ENCODE measurements around the gene SPRY4. TPM values are rescaled to one million over a fixed set of nuclear protein-coding genes. Genes with fewer than 3 reads are reported as not detected.
"Not testable (repeated sequence)": the region's sequence is repeated elsewhere in the genome, so short reads cannot be mapped to it uniquely, and the experiment has no call there.

The SPRY4 gene
- total RNA-seq, 1 experiment from 2014 or later = 46.8 TPM

DNA sequence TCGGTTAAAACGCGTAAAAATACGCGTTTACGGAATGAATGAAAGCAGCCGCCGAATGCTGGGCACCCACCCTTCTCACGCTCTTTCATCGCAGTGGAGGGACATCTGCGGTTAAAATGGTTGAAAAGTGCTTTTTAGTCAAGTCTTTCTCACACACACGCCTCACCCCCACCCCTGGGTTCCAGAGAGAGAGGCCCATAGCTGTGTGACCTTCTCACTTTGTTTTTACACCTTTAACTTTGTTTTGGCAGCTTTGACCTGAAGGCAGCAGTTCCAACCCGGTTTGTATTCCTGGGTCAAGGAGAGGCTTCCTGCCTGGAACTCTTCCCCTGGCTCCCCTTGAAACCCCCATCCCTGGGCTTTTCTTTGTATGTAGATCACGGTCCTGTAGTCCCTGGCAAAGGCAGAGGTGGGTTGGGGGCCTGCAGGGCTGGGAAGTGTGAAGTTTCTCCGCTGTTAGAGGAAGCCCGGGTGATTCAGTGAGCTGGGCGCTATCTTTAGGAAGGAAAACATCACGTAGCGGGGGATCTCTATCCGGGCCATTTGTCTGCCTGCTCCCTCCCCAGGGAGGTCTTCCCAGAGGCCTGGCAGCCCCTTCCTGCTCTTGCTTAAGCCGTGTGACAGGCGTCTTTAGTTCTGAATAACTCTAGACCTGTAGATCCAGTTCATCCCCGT is 29.6 kb downstream of the SPRY4 start:
- no peak for DNase-seq (ENCODE audit: low spot score)

DNA sequence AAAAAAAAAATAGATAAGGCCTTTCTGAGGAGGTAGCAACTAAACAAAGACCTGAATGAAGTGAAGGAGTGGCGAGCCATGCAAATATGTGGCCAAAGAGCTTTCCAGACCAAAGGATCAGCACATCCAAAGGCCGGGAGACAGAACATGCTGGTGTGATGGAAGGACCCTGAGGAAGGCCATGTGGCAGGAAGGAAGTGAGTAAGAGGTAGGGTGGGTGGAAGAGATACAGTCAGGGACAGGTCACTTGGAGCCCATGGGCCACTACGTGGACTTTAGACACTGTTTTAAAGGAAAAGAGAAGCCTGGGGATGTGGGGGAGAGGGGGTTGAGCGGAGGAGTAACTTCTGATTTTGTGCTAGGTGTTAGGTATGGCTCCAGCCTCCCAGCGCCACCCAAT is 31.3 kb downstream of the SPRY4 start:
- no peak for DNase-seq (ENCODE audit: low spot score)

DNA sequence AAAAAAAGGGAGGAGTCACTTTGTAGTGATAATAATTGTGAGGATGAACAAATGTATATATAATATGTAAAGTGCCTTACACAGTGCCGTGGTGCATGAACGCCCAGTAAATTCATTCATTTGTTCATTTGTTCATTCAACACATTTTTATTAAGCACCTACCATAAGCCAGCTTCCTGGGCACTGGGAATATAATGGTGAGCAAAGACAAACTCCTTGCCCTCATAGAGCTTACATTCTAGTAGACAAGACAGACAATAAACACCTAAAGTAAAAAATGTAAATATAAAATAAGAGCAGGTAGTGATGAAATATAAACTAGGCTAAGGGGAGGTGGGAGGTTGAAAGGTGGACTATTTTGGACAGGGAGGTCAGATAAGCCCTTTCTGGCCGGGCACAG is 32.0 kb downstream of the SPRY4 start:
- DNase-seq (ENCODE audit: low spot score) = no peak

DNA sequence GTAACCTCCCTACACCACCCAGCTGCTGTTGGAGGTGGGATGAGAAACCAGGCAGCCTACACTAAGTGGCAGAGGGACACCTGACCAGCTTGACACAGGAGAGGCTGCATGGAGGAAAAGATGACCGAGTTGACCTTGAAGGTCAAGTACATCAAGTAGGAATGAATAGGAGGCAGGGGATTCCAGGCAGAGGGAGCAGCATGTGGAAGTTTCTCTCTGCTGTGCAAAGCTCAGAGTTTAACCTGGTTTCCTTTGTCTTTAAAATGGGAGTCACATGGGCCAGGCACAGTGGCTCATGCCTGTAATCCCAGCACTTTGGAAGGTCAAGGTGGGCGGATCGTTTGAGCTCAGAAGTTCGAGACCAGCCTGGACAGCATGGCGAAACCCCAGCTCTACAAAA is 32.6 kb downstream of the SPRY4 start:
- no peak for DNase-seq (ENCODE audit: low spot score)

DNA sequence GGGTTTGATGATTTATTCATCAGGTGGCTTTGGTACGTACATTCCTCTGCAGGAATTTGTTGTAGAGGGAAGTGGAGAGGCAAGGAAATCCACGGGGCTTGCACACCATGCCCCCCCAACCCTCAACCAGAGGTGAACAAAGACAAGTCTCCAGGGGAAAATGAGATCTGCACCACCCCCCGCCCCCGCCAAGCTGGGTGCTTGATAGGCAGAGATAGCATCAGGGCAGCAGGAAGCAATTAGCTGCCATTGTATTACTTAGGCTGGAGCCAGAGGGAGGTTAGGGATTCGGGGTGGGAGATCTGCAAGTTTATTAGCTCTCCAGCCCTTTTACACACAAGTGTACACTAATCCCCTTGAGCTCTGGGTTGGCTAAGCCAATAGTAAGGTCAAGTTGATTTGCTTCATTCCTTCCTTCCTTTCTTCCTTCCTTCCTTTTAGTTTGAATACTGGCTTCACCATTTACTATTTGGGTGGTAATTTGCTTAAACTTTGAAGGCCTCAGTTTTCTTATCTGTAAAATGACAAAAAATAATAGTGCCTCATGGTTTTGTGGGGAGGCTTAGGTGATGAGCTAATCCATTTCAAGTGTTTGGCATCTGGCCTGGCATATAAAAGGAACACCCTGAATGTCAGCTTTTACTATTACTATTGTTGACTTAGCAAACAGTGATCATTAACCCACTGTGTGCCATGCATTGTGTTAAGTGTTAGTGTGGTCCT is 34.1 kb downstream of the SPRY4 start:
- DNase-seq (ENCODE audit: low spot score) = peak; percentile 55

DNA sequence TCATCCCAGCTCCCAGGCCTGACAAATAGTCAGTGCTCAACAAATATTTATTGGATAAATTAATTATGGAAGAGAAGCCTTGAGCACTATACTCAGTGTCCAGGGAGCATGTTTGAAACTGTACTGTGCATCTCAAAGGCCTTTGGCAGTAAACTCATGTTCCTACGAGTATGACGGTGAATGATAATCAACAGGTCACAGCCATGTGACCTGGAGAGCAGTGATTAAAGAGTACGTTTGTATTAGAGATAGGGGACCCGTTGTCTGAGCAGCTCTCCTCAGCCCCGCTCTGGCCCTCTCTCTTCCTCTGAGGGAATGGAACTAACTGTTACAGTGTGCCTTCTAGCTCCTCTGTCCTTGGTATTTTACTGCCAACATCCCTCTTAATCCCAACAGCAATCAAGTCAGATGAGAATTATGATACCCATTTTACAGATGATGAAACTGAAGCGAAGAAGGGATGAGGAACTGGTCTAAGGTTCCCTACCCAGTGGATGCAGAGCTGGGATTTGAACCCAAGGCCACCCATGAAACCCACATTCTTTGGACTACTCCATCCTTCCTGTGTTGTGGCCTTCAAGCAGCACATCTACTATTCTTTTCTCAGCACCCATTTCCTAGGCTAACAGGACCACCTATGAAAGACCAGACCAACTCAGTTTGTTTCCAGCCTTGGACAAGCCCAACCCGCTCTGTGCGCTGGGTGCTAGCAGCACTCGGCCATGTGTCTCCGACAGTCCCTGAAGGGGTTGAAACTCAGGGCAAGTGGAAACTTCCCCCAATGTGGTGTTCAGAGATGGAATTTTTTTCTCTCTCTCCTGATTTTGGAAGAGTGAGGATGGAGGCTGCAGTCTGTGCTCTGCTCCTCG is 34.9 kb downstream of the SPRY4 start:
- DNase-seq (ENCODE audit: low spot score) = no peak

DNA sequence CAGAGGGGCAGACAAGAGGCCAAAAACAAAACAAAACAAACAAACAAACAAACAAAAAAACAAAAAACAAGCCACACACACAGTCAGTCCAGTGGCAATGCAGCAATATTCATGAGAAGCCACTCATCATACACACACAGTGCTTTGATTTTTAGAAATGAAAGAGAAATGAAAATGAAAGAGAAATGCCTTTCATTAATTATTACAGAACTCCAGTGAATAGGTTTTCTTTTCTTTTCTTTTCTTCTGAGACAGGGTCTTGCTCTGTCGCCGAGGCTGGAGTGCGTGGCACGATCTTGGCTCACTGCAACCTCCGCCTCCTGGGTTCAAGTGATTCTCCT is 36.9 kb downstream of the SPRY4 start:
- no peak for DNase-seq (ENCODE audit: low spot score)

DNA sequence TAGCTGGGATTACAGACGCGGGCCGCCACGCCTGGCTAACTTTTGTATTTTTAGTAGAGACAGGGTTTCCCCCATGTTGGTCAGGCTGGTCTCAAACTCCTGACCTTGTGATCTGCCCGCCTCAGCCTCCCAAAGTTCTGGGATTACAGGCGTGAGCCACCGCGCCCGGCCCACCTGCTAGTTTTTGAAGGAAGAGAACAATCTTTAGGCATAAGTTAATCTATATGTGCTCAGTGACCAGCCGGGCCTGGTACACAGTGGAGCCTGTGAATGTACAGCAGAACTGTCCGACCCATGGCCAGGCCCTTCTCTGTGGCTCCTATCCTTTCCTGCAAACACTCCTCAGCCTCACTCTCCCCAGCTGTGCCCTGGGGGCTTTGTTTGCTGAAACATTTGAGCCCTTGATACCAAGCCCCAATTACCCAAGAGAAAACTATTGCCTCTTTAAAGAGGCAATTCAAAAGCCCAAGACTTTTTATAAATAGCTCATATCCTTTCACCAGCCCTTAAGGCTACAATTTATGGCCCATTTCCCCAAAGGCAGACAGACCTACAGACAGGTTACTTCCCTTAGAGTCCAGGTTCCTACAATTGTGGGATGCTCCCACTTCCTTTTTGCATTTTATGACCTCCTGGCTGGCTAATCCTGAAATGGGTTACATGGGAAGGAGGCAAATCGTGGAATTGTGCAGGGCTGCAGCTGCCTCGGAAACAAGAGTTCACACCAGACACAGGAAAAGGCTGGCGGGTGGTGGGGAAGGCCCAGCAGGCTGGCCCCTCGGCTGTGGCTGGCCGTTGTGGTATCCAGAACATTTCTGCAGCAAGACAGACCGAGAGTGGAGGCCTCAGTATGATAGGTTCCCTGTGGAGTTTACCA is 37.5 kb downstream of the SPRY4 start:
- no peak for DNase-seq (ENCODE audit: low spot score)

DNA sequence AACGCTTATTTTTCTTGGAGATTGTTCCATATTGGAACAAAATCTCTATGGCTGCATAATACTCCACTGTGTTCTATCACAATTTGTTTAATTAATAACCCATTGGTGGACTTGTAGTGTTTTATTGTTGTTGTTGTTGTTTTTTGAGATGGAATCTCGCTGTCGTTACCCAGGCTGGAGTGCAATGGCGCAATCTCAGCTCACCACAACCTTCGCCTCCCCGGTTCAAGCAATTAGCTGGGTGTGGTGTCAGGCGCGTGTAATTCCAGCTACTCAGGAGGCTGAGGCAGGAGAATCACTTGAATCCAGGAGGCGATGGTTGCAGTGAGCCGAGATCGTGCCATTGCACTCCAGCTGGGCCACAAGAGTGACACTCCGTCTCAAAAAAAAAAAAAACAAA is 38.7 kb downstream of the SPRY4 start:
- DNase-seq (ENCODE audit: low spot score) = no peak

DNA sequence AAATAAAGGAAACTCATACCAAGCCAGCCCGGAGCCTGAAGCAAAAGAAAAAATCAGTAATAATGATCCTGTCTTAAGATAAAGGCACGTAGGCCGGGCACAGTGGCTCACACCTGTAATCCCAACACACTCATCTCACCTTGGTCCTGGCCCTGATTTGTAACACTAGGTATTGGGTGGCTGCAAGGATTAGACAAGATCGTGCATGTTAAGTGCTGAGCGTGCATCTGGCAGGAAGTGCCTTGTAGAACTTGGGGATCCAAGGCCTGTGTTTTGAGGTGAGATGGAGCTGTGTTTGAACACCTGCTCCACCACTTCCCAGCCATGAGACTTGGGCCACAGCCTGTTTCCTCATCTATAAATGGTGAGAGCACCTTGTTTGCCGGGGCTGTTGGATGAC is 41.5 kb downstream of the SPRY4 start:
- no peak for DNase-seq (ENCODE audit: low spot score)

DNA sequence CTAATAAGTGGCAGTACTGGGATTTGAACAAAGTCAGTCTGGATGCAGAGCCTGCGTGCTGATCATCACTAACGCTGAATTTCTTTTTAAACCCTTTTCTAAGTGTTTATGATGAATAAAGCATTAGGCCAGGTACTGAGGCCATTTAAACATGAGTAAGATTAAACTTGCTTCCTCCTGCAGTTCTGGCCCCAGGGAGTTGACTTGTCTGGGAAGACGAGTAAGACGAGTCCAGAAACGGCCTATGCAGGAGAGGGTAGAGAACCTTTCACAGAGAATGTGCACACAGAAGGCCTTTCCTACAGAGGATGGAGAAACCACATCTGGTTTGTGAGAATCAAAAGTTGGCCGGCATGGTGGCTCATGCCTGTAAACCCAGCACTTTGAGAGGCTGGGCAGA is 42.9 kb downstream of the SPRY4 start:
- no peak for DNase-seq (ENCODE audit: low spot score)

DNA sequence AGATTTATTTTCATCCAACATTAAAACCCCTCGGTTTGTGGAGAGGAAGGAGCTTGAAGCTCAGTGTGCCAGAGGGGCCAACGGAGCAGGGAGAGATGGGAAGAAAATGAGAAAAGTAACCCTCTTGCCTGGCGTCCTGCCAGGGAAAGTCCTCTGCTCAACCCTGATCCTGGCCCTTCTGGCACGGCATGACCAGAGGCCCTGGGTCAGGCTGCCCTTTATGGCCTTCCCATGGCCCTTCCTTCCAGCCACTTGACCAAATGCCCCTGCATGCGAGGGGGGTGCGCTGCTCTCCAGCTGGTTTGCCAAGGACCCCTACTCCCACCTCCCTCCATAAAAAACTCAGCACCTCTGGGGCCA is 43.8 kb downstream of the SPRY4 start:
- no peak for DNase-seq (ENCODE audit: low spot score)

DNA sequence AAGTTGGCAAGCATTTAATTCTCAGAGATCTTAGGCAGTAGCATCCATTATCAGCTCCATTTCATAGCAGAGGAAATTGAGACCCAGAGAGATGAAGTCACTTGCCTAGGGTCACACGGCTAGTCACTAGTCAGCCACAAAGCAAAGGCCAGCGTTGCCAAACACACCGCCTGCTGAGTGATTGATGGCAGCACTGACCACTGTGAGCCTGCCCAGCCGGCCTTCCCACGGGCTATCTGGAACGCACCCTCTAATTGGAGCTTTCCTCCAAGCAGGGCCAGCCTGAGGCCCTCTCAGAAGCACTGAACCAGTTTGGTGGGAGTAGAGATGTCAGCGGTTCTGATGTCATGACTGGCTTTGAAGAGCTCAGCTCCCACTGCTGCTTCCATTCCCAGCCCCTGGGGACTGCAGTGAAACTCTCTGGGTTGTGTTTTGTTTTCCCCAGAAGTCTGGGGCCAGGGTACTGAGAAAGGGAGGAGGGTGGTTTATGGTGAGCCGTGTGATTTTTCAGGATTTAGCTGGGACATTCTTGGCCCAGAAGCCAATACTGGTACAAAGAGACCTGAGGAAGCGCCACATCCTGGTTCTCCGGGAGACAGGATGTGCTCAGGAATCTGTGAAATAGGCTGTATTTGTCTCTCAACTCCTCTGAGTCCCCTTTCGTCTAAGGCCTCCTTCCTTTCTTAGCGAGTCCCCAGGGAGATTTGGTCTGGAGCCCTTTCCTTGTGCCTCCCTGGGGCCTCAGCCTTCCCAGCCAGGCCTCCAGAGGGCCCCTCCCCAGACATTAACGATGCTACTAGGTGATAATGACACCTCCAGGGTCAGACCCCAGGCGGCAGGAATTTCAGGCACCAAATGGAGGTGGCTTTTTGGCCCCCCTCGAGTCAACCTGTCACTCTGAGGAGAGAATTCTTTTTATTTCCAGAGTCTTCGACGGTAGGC is 44.5 kb downstream of the SPRY4 start:
- DNase-seq (ENCODE audit: low spot score) = no peak

DNA sequence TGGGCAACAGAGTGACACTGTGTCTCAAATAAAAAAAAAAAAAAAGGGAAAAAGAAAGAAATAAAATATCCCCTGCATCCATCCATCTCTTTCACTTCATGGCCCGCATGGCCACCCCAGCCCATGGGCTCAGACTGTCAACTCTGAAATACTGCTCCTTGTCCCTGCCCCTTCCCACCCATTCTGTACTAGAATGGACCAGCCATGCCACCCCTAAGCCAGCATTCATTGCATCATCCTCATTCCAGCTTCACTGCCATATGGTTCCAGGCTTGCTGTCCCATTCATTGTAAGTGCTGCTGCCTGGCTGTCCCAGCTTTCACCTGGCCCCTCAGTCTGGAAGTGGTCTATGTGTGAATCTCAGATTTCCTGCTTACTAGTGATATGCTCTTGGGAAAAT is 46.2 kb downstream of the SPRY4 start:
- no peak for DNase-seq (ENCODE audit: low spot score)

DNA sequence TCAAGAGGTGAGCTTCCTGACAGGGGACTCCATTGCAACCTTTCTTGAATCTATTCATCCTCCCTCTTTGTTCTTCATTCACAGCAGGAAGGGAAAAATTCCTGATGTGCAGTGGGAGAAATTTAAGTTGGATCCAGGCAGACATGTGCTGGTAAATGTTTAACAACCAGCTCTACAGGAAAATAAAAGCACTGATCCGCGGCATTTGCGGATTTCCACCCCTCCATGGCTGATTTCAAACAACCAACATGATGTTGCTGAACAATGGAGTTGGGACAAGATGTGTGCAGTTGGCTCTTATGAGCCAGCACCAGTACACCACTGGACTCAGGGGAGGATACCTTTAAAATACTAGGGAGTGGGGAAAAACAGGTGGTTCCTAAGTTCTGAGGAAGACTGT is 47.0 kb downstream of the SPRY4 start:
- no peak for DNase-seq (ENCODE audit: low spot score)

DNA sequence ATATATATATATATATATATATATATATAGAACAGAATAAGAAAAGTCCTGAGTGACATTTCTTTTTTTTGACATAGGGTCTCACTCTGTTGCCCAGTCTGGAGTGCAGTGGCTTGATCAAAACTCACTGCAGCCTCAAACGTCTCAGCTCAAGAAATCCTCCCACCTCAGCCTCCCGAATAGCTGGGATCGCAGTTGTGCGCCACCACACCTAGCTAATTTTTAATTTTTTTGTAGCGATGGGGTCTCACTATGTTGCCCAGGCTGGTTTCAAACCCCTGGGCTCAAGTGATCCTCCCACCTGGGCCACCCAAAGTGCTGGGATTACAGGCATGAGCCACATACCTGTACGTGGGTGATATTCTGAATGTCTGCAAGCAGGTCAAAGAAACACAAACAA is 48.3 kb downstream of the SPRY4 start:
- no peak for DNase-seq (ENCODE audit: low spot score)

DNA sequence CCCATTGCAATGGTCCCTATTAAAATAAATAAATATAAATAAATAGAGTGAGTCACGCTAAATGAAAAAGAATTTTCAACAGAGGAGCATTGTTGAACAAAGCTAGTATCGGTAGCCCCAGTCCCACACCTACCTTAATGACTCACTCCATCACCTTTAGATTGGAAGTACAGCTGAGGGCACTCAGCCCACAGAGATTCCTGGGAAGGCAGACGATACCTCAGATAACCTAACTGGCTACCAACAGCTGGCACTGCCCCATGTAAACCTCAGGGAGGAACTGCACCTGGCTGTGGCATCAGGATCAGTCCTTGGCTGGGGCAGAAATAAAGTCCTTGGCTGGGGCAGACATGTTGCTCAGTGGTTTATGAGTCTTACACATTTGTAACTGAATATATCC is 49.3 kb downstream of the SPRY4 start:
- peak; percentile 52 for DNase-seq (ENCODE audit: low spot score)

DNA sequence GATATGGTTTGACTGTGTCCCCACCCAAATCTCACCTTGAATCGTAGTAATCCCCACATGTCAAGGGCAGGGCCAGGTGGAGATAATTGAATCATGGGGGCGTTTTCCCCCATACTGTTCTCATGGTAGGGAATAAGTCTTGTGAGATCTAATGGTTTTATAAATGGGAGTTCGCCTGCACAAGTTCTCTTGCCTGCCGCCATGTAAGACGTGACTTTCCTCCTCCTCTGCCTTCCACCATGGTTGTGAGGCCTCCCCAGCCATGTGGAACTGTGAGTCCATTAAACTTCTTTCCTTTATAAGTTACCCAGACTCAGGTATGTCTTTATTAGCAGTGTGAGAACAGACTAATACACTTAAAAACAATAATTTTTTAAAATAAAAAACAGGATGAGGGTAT is 52.2 kb downstream of the SPRY4 start:
- DNase-seq (ENCODE audit: low spot score) = not testable (repeated sequence)

DNA sequence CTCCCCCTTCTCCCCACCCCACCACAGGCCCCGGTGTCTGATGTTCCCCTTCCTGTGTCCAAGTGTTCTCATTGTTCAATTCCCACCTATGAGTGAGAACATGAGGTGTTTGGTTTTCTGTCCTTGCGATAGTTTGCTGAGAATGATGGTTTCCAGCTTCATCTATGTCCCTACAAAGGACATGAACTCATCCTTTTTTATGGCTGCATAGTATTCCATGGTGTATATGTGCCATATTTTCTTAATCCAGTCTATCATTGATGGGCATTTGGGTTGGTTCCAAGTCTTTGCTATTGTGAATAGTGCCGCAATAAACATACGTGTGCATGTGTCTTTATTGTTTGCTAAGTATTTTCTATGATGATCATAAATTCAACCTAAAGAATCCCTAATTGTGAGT is 60.7 kb downstream of the SPRY4 start:
- DNase-seq (ENCODE audit: low spot score) = not testable (repeated sequence)

DNA sequence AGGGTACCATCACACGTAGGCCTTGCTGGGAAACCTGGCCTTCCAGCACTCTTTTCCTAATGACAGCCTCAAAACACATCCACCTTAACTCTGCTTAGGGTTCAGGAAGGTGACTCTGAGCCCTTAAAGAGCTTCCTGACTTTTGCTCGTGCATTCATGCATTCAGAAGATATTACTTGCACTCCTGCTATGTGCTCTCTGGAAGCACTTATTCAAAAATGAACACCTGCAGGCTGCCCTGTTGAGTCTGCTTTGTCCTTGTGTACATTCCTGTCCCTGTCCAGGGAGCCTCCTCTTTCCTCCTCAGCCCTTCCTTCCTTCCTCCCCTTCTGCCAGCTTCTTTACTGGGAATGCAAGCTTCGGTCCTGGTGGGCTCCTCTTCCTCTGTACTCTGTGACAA is 61.5 kb downstream of the SPRY4 start:
- no peak for DNase-seq (ENCODE audit: low spot score)

DNA sequence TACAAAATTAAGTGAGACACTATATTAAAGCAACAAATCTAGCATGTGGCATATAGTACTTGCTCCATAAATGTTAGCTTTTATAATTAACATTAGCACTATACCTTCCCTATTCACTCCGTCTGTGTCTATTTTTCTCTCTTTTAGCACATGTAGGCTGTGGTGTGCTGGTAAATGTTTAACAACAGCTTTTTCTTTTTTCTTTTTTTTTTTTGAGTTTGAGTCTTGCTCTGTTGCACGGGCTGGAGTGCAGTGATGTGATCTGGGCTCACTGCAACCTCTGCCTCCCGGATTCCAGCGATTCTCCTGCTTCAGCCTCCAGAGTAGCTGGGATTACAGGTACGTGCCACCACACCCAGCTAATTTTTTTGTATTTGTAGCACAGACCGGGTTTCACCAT is 62.1 kb downstream of the SPRY4 start:
- no peak for DNase-seq (ENCODE audit: low spot score)
